Astrocyte of the spinal cord (primary cell): ENCODE measurements around the gene NR1H4.

Experiments
- DNase-seq: peaks from one replicate; pipeline ENCODE4 v3.0.0; 2011; ENCODE audit warnings: low read depth, low spot score
- H3K4me3 ChIP-seq: 2 replicates; pipeline ENCODE4 v1.5.1; 2011; ENCODE audit warnings: low read depth, mild to moderate bottlenecking, low read length, moderate library complexity
- CTCF ChIP-seq: IDR thresholded peaks from 2 replicates; pipeline ENCODE4 v1.5.1; 2012; ENCODE audit warnings: low read depth, mild to moderate bottlenecking, low read length, inconsistent platforms
- in situ Hi-C: cut with HindIII; loops from 2 replicates; pipeline ENCODE4 v1.10.0; 2017; ENCODE audit warnings: low sequenced_read_pairs

The NR1H4 gene

GRCh38 chr12:100576331-100577036 lies 102.8 kb downstream of the NR1H4 start:
- DNase-seq = peak; percentile 71
- TF ChIP-seq CTCF = no peak
- no peak overlapping the region for H3K4me3 ChIP-seq
- in situ Hi-C loops = no loop called here

- H3K4me3 ChIP-seq = no peak overlapping the region
- in situ Hi-C loops = no loop called here
- TF ChIP-seq CTCF = no peak
- no peak for DNase-seq
These were observed 105.3 kb downstream of the NR1H4 start for GRCh38 chr12:100578923-100579322.

GRCh38 chr12:100579844-100580243 lies 106.2 kb downstream of the NR1H4 start:
- DNase-seq = no peak
- TF ChIP-seq CTCF = no peak
- no peak overlapping the region for H3K4me3 ChIP-seq
- in situ Hi-C loops = no loop called here

GRCh38 chr12:100584256-100584655 lies 110.6 kb downstream of the NR1H4 start:
- TF ChIP-seq CTCF = no peak
- DNase-seq = no peak
- H3K4me3 ChIP-seq = no peak overlapping the region
- in situ Hi-C loops = no loop called here

- no peak for TF ChIP-seq CTCF
- no peak for DNase-seq
- in situ Hi-C loops = no loop called here
- H3K4me3 ChIP-seq = no peak overlapping the region
These were observed 118.3 kb downstream of the NR1H4 start for GRCh38 chr12:100591979-100592378.

- in situ Hi-C loops = no loop called here
- peak overlapping the region; percentile 19 for H3K4me3 ChIP-seq
- no peak for TF ChIP-seq CTCF
- peak; percentile 47 for DNase-seq
These were observed 119.8 kb downstream of the NR1H4 start for GRCh38 chr12:100593490-100593889.
